ENCODE results near the gene YTHDF2. TPM values are rescaled to one million over a fixed set of nuclear protein-coding genes. Genes with fewer than 3 reads are reported as not detected.

YTHDF2 gene
- polyA plus RNA-seq, 1 of the 3 experiments (the other 2 are of a cell fraction), result 45.2 TPM

DNA sequence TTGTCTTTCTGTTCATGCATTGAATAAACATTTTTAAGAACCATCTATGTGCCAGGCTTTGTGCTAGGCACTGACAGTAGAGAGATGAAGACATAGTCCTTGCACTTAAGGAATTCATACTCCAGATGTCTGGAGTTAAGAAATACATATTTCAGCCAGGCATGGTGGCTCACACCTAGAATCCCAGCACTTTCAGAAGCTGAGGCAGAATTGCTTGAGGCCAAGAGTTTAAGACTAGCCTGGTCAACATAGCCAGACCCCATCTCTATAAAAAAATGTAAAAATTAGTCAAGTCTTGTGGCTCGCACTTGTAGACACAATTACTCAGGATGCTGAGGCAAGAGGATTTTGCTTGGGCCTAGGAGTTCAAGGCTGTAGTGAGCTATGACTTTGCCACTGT is 18.6 kb upstream of the YTHDF2 start:
- CTCF ChIA-PET, result interaction anchor here (0.9 to 3.3 kb wide), 3 partner anchors 9 to 39 kb away, joined by 3 to 15 read pairs (median 3); partner anchors contain the start of gene YTHDF2
- H4K20me1 ChIP-seq (ENCODE audit: insufficient read depth), result no peaks in the 10 kb centered on the region
- POLR2A ChIA-PET, result no interaction called here
- 85% methylated on average over 1 of the region's 1 CpG for WGBS (ENCODE audit: low lambda C conversion rate)
- no peak overlapping the region for H3K4me3 ChIP-seq (ENCODE audit: low read depth in 2 of 2, low read length in 1 of 2)
- H3F3A ChIP-seq (replicated peaks; ENCODE audit: insufficient read depth), result peaks cover 7% of the 10 kb centered on the region
- no peaks in the 10 kb centered on the region for H3K27me3 ChIP-seq (ENCODE audit: insufficient read depth)
- H3K4me2 ChIP-seq, result no peak overlapping the region
- TF ChIP-seq RFX5 (IDR thresholded peaks at IDR 0.05; ENCODE audit: low read length), result no peak
- no peak for TF ChIP-seq MXI1 (IDR thresholded peaks at IDR 0.05; ENCODE audit: low read depth, low read length)
- TF ChIP-seq RAD21 (IDR thresholded peaks at IDR 0.05; ENCODE audit: low read length), result no peak
- no peak for TF ChIP-seq FOXM1 (IDR thresholded peaks at IDR 0.05; ENCODE audit: low read depth)
- no peaks in the 10 kb centered on the region for H3K79me2 ChIP-seq (ENCODE audit: insufficient read depth)
- DNase-seq, result no peak
- peaks cover 3 to 6% of the 10 kb centered on the region in 2 experiments; a peak in 3 of 4 replicates for H3K4me1 ChIP-seq (ENCODE audit: control insufficient read depth in 1 of 2, insufficient read depth in 2 of 2, low read depth in 1 of 2, low read length in 1 of 2)
- no peak overlapping the region for H3K9ac ChIP-seq
- no peak overlapping the region for H2AFZ ChIP-seq (ENCODE audit: low read depth)
- peaks cover 5 to 14% of the 10 kb centered on the region in 2 experiments for H3K36me3 ChIP-seq (replicated peaks in 1 of 2; ENCODE audit: control insufficient read depth in 1 of 2, insufficient read depth in 2 of 2, low read length in 1 of 2)
- no peak overlapping the region for H3K27ac ChIP-seq (ENCODE audit: low read depth in 2 of 2, low read length in 1 of 2)
- H3K9me2 ChIP-seq, result no peaks in the 10 kb centered on the region
- H3K9me3 ChIP-seq, result no peaks in the 10 kb centered on the region

DNA sequence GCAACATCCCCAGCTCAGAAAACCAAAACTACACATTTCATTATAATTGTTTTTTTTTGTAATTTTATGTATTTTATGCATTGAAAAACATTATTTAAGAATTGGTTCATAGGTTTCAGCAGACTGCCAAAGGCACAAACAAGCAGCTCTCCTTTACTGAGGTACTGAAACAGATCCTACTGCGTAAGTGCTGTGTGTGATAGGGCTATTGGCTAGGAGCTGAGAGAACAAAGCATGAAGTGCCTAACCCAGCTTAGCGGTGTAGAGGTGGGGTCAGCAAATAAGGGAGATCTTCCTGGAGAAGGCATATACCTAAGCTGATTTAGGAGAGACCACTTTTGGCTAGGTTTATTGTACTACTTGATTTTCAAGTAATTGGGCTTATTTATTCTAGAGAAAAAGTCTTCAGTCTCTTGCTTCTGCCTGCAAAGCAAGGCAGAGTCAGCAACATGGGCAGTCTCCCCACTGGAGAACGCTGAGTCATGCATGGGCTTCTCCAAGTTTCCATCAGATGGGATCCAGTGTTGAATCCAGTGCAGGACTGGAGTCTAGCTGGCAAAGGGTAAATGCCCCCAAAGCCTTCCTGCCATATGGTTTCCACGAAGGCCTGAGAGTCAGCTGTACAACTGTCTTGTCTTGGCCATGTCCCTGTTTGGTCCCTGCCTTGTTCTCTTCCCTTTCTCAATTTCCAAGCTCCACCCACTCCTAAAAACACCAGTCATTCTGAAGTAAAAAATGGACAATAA is 18.0 kb upstream of the YTHDF2 start:
- Histone ChIP-seq H2AFZ (ENCODE audit: low read depth) (peak overlapping the region; percentile 52; the same call in 1 of the 2 replicates), H3K9ac (no peak overlapping the region), H3K4me2 (no peak overlapping the region), H3K9me3 (no peaks in the 10 kb centered on the region), H3K4me1 (ENCODE audit: control insufficient read depth in 1 of 2, insufficient read depth in 2 of 2, low read depth in 1 of 2, low read length in 1 of 2) (peaks cover 3 to 6% of the 10 kb centered on the region in 2 experiments; a peak in 3 of 4 replicates), H3K27ac (ENCODE audit: low read depth in 2 of 2, low read length in 1 of 2) (no peak overlapping the region), H3K36me3 (replicated peaks in 1 of 2; ENCODE audit: control insufficient read depth in 1 of 2, insufficient read depth in 2 of 2, low read length in 1 of 2) (peaks cover 5 to 10% of the 10 kb centered on the region in 2 experiments), H3K79me2 (ENCODE audit: insufficient read depth) (no peaks in the 10 kb centered on the region), H3K4me3 (ENCODE audit: low read depth in 2 of 2, low read length in 1 of 2) (no peak overlapping the region), H3F3A (replicated peaks; ENCODE audit: insufficient read depth) (peaks cover 7% of the 10 kb centered on the region), H3K9me2 (no peaks in the 10 kb centered on the region), H4K20me1 (ENCODE audit: insufficient read depth) (no peaks in the 10 kb centered on the region), H3K27me3 (ENCODE audit: insufficient read depth) (no peaks in the 10 kb centered on the region)
- ChIA-PET POLR2A (no interaction called here), CTCF (interaction anchor here (0.9 to 3.3 kb wide), 4 partner anchors 10 to 38 kb away, joined by 3 to 15 read pairs (median 7); partner anchors contain the start of gene YTHDF2)
- WGBS (ENCODE audit: low lambda C conversion rate), result 78% methylated on average over 4 of the region's 4 CpGs
- DNase-seq, result no peak
- TF ChIP-seq, protein P1, sequence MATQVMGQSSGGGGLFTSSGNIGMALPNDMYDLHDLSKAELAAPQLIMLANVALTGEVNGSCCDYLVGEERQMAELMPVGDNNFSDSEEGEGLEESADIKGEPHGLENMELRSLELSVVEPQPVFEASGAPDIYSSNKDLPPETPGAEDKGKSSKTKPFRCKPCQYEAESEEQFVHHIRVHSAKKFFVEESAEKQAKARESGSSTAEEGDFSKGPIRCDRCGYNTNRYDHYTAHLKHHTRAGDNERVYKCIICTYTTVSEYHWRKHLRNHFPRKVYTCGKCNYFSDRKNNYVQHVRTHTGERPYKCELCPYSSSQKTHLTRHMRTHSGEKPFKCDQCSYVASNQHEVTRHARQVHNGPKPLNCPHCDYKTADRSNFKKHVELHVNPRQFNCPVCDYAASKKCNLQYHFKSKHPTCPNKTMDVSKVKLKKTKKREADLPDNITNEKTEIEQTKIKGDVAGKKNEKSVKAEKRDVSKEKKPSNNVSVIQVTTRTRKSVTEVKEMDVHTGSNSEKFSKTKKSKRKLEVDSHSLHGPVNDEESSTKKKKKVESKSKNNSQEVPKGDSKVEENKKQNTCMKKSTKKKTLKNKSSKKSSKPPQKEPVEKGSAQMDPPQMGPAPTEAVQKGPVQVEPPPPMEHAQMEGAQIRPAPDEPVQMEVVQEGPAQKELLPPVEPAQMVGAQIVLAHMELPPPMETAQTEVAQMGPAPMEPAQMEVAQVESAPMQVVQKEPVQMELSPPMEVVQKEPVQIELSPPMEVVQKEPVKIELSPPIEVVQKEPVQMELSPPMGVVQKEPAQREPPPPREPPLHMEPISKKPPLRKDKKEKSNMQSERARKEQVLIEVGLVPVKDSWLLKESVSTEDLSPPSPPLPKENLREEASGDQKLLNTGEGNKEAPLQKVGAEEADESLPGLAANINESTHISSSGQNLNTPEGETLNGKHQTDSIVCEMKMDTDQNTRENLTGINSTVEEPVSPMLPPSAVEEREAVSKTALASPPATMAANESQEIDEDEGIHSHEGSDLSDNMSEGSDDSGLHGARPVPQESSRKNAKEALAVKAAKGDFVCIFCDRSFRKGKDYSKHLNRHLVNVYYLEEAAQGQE (IDR thresholded peaks at IDR 0.05; ENCODE audit: low read depth, low read length), result no peak
- TF ChIP-seq EP300 (IDR thresholded peaks at IDR 0.05; ENCODE audit: borderline replicate concordance in 1 of 2, low read depth in 1 of 2, low read length in 1 of 2) (no peak), FOXM1 (IDR thresholded peaks at IDR 0.05; ENCODE audit: low read depth) (no peak)

All from SK-N-SH (cell line).